GM19023 (cell line): ENCODE data around the gene TSPY2.
"Not testable (repeated sequence)": the region's sequence is repeated elsewhere in the genome, so short reads cannot be mapped to it uniquely, and the experiment has no call there.

Experiments used
- ATAC-seq: cut with Tn5 transposase; IDR thresholded peaks from one replicate; pipeline ENCODE4 v1.9.1; 2021; ENCODE audit warnings: mild to moderate bottlenecking, moderate library complexity; ENCODE audit not compliant: unreplicated experiment

Gene TSPY2, protein sequence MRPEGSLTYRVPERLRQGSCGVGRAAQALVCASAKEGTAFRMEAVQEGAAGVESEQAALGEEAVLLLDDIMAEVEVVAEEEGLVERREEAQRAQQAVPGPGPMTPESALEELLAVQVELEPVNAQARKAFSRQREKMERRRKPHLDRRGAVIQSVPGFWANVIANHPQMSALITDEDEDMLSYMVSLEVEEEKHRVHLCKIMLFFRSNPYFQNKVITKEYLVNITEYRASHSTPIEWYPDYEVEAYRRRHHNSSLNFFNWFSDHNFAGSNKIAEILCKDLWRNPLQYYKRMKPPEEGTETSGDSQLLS

DNA sequence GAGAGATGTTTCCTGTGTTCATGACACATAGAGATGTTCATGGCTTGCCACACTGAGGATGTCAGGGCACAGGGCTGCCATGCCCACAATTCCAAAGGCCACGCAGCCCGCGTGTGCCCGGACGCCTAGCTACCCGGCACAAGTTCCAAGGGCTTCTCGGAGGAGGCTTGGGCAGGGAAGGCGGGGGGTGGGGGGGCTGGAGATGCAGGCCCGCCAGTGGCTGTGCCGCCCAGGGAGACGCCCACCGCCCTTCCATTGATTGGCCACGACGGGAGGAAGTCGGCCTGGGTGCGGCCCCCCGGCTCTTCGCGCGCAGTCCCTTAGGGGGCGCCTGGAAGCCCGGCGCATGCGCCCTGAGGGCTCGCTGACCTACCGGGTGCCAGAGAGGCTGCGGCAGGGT lies at the start of gene TSPY2:
Gene TSPY2 (plus strand): TSS at position 301 of the 400 bp plus-strand sequence. CDS start 46 bp downstream, at position 347.
- ATAC-seq: not testable (repeated sequence)

DNA sequence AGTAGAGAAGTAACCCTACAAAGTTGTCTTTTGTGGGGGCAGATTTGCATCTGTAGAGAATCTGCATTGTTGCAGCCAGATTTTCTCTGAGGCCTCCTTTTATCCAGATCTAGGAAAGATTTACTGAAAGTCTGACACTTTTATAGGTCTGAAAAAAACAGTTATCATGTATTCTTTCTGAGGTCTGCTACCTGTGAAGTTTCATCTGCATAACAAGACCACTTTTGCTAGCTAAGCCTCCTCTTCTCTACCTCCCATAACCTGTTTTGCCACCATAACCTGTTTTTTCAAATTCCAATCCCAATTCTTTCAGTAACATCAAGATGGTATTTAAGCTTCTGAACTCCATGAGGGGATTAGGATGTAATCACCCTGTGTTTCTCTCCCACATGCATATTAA lies 36.5 kb upstream of the TSPY2 start:
- ATAC-seq: not testable (repeated sequence)

GRCh38 chrY:6217045-6217444 lies 29.0 kb upstream of the TSPY2 start:
- not testable (repeated sequence) for ATAC-seq

- ATAC-seq: not testable (repeated sequence)
Observed at GRCh38 chrY:6269839-6270238, 23.8 kb downstream of the TSPY2 start.
